ENCODE data around the gene TBC1D14. TPM values are rescaled to one million over a fixed set of nuclear protein-coding genes. Genes with fewer than 3 reads are reported as not detected.
"Not testable (repeated sequence)": the region's sequence is repeated elsewhere in the genome, so short reads cannot be mapped to it uniquely, and the experiment has no call there.

The TBC1D14 gene
- total and polyA plus RNA-seq, 2 donors from 2014 or later, result 44.9 to 77.7 TPM

GRCh38 chr4:6890358-6890757, 19.3 kb upstream of the TBC1D14 start:
- Histone ChIP-seq H3K4me1 (ENCODE audit: control insufficient read depth in 2 of 3, insufficient read depth in 2 of 3, low read depth in 1 of 3, low read length in 3 of 3) (peaks cover 0 to 41% (median 39%) of the 10 kb centered on the region in 3 donors), H3K9ac (ENCODE audit: low read length in 3 of 3) (no peak overlapping the region), H3K9me3 (ENCODE audit: control insufficient read depth in 2 of 3, insufficient read depth in 1 of 3, low read length in 3 of 3) (no peaks in the 10 kb centered on the region), H3K27ac (ENCODE audit: low read depth in 2 of 2, low read length in 2 of 2) (no peak overlapping the region), H3K36me3 (ENCODE audit: control insufficient read depth in 2 of 3, insufficient read depth in 3 of 3, low read length in 3 of 3) (no peaks in the 10 kb centered on the region), H3K27me3 (ENCODE audit: control insufficient read depth, insufficient read depth, low read length) (no peaks in the 10 kb centered on the region), H3K4me3 (ENCODE audit: low read length in 3 of 3) (no peak overlapping the region)
- intact Hi-C loops (cut with DNase I), result no loop called here
- TF ChIP-seq, protein P1, sequence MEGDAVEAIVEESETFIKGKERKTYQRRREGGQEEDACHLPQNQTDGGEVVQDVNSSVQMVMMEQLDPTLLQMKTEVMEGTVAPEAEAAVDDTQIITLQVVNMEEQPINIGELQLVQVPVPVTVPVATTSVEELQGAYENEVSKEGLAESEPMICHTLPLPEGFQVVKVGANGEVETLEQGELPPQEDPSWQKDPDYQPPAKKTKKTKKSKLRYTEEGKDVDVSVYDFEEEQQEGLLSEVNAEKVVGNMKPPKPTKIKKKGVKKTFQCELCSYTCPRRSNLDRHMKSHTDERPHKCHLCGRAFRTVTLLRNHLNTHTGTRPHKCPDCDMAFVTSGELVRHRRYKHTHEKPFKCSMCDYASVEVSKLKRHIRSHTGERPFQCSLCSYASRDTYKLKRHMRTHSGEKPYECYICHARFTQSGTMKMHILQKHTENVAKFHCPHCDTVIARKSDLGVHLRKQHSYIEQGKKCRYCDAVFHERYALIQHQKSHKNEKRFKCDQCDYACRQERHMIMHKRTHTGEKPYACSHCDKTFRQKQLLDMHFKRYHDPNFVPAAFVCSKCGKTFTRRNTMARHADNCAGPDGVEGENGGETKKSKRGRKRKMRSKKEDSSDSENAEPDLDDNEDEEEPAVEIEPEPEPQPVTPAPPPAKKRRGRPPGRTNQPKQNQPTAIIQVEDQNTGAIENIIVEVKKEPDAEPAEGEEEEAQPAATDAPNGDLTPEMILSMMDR (IDR thresholded peaks at IDR 0.05; ENCODE audit: borderline replicate concordance, extremely low read depth, insufficient read depth), result no peak
- no peak for FAIRE-seq
- DNase-seq, result no peak

- H3K27me3 ChIP-seq (ENCODE audit: control insufficient read depth, insufficient read depth, low read length); H3K36me3 ChIP-seq (ENCODE audit: control insufficient read depth in 2 of 3, insufficient read depth in 3 of 3, low read length in 3 of 3); H3K4me3 ChIP-seq (ENCODE audit: low read length in 3 of 3); H3K9ac ChIP-seq (ENCODE audit: low read length in 3 of 3); H3K9me3 ChIP-seq (ENCODE audit: control insufficient read depth in 2 of 3, insufficient read depth in 1 of 3, low read length in 3 of 3); intact Hi-C loops (cut with DNase I); DNase-seq; FAIRE-seq; H3K27ac ChIP-seq (ENCODE audit: low read depth in 2 of 2, low read length in 2 of 2): not testable (repeated sequence)
- peaks cover 0 to 35% (median 33%) of the 10 kb centered on the region in 3 donors for H3K4me1 ChIP-seq (ENCODE audit: control insufficient read depth in 2 of 3, insufficient read depth in 2 of 3, low read depth in 1 of 3, low read length in 3 of 3)
These were observed 18.7 kb upstream of the TBC1D14 start for GRCh38 chr4:6890971-6891370.

DNA sequence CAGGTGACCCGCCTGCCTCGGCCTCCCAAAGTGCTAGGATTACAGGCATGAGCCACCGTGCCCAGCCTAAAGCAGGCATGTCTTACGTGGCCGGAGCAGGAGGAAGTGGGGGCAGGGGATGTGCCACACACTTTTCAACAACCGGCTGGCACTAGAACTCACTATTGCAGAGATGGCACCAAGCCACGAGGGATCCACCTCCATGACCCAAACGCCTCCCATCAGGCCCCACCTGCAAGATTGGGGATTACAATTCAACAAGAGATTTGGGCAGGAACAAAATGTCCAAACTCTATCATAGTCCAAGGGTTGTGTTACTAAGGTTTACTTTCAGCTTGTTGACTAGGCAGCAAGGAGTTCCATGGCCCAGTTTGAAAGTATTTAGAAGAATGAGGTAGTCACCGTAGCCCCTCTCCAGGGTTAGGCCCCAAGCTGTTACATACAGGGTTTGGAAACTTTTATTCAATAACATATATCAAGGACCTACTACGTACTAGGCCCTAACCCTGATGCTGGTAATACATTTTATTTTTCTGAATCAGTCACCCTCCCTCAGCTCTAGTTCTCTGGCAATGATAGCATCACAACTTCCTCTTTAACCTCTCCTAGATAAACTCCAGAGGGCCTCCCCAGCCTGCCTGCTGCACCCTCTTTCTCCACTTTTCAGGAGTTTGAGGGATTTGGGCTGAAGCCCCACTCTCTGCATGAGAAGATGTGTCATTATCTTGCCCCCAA, 18.0 kb upstream of the TBC1D14 start:
- no peaks in the 10 kb centered on the region for H3K9me3 ChIP-seq (ENCODE audit: control insufficient read depth in 2 of 3, insufficient read depth in 1 of 3, low read length in 3 of 3)
- peak overlapping the region; percentile 20 to 68 for H3K27ac ChIP-seq (ENCODE audit: low read depth in 2 of 2, low read length in 2 of 2)
- H3K4me3 ChIP-seq (ENCODE audit: low read length in 3 of 3), result no peak overlapping the region
- H3K9ac ChIP-seq (ENCODE audit: low read length in 3 of 3), result no peak overlapping the region
- intact Hi-C loops (cut with DNase I), result no loop called here
- peaks cover 0 to 29% (median 27%) of the 10 kb centered on the region in 3 donors for H3K4me1 ChIP-seq (ENCODE audit: control insufficient read depth in 2 of 3, insufficient read depth in 2 of 3, low read depth in 1 of 3, low read length in 3 of 3)
- TF ChIP-seq, protein P1 (IDR thresholded peaks at IDR 0.05; ENCODE audit: borderline replicate concordance, extremely low read depth, insufficient read depth), result no peak
- DNase-seq (no peak), FAIRE-seq (no peak)
- no peaks in the 10 kb centered on the region for H3K27me3 ChIP-seq (ENCODE audit: control insufficient read depth, insufficient read depth, low read length)
- no peaks in the 10 kb centered on the region for H3K36me3 ChIP-seq (ENCODE audit: control insufficient read depth in 2 of 3, insufficient read depth in 3 of 3, low read length in 3 of 3)

DNA sequence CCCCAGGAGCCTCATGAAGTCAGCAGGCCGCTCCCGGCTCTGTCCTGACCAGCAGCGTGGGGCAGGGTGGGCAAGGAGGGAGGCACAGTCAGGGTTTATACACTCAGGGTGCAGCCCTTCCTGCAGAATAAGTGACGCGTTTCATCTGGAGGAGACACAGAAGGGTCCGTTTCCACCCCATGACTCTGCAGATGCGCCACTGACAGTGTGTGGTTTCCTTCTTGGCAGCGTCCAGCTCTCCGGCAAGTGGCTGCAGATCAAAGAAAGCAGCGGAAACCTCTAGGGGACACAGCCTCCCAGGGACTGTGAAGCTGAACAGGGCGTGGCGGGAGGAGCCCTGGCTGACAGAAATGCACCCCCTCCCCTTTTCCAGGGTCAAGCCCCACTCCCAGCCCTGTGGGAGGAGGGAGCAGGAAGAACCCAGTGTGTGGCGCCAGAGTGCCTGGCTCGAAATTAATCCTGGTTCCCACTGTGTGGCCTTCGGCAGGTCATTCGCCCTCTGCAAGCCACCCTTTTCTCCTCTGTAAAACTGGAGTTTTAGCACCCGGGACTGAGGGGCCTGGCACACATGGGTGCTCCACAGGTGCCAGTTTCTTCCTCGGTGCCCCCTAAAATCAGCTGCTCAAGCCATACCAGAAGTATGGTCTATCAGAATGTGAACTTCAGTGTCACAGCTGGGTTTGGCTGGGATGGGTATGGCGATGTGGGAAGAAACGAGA, 17.3 kb upstream of the TBC1D14 start:
- peak overlapping the region; percentile 20 to 68 for H3K27ac ChIP-seq (ENCODE audit: low read depth in 2 of 2, low read length in 2 of 2)
- H3K9me3 ChIP-seq (ENCODE audit: control insufficient read depth in 2 of 3, insufficient read depth in 1 of 3, low read length in 3 of 3), result no peaks in the 10 kb centered on the region
- DNase-seq, result peak; percentile 72 to 86 (median 82)
- no peak for FAIRE-seq
- TF ChIP-seq, protein P1 (IDR thresholded peaks at IDR 0.05; ENCODE audit: borderline replicate concordance, extremely low read depth, insufficient read depth), result no peak
- no peaks in the 10 kb centered on the region for H3K27me3 ChIP-seq (ENCODE audit: control insufficient read depth, insufficient read depth, low read length)
- no peak overlapping the region for H3K4me3 ChIP-seq (ENCODE audit: low read length in 3 of 3)
- intact Hi-C loops (cut with DNase I), result no loop called here
- H3K9ac ChIP-seq (ENCODE audit: low read length in 3 of 3), result peak overlapping the region in 1 of 3 donors; percentile 40
- H3K36me3 ChIP-seq (ENCODE audit: control insufficient read depth in 2 of 3, insufficient read depth in 3 of 3, low read length in 3 of 3), result no peaks in the 10 kb centered on the region
- peaks cover 0 to 29% (median 26%) of the 10 kb centered on the region in 3 donors for H3K4me1 ChIP-seq (ENCODE audit: control insufficient read depth in 2 of 3, insufficient read depth in 2 of 3, low read depth in 1 of 3, low read length in 3 of 3)

Measured in kidney (tissue), 14 donors.